Upper lobe of left lung (tissue), 6 donors: ENCODE measurements around the gene GRIN2A. TPM values are rescaled to one million over a fixed set of nuclear protein-coding genes. Genes with fewer than 3 reads are reported as not detected.

Source experiments
- ATAC-seq, 2 donors: fragments of 200-7000 bp; cut with Tn5 transposase; one replicate each; pipeline ENCODE4 v1.9.1; 2022; ENCODE audit warnings: mild to moderate bottlenecking in 2 of 2, moderate library complexity in 2 of 2; ENCODE audit not compliant: low FRiP score in 2 of 2
- DNase-seq, 2 donors: peaks; one replicate each; pipeline ENCODE4 v3.0.0-alpha.2; 2019 to 2020
- H3K27ac ChIP-seq, 4 donors: fragments of 200-600 bp; sonication (generic); one replicate each; pipeline ENCODE4 v1.5.1; 2016 to 2019
- H3K27me3 ChIP-seq, 4 donors: fragments of 200-600 bp; sonication (generic); one replicate each; pipeline ENCODE4 v1.5.1; 2017 to 2019
- H3K36me3 ChIP-seq, 4 donors: fragments of 200-600 bp; sonication (generic); one replicate each; pipeline ENCODE4 v1.5.1; 2016 to 2019
- H3K4me1 ChIP-seq, 4 donors: fragments of 200-600 bp; sonication (generic); one replicate each; pipeline ENCODE4 v1.5.1; 2018 to 2019
- H3K4me3 ChIP-seq, 4 donors: fragments of 200-600 bp; sonication (generic); one replicate each; pipeline ENCODE4 v1.5.1; 2017 to 2019; ENCODE audit warnings: mild to moderate bottlenecking in 2 of 4, moderate library complexity in 1 of 4
- H3K9me3 ChIP-seq, 4 donors: fragments of 200-600 bp; sonication (generic); one replicate each; pipeline ENCODE4 v1.5.1; 2018 to 2019
- EP300 ChIP-seq, 4 donors: sonication (generic); formaldehyde crosslinking; IDR thresholded peaks; one replicate each; pipeline ENCODE4 v1.5.1; 2017; ENCODE audit warnings: antibody characterized with exemption in 4 of 4, control low read depth in 2 of 4
- POLR2A ChIP-seq, 4 donors: fragments of 450-650 bp; IDR thresholded peaks; one replicate each; pipeline ENCODE4 v1.5.1; 2016 to 2017; ENCODE audit warnings: antibody characterized with exemption in 4 of 4, mild to moderate bottlenecking in 2 of 4
- POLR2AphosphoS5 ChIP-seq, 2 donors: sonication (generic); formaldehyde crosslinking; IDR thresholded peaks; one replicate each; pipeline ENCODE4 v1.5.1; 2017; ENCODE audit warnings: antibody characterized with exemption in 2 of 2
- WGBS, 2 donors: methylation state at CpG; one replicate each; pipeline ENCODE4 v1.1.5; 2017 to 2018; 5-methylcytosine and 5-hydroxymethylcytosine counted together
- total RNA-seq, 6 donors: library from RNA; depleted of rRNA in 4 of 6; stranded (reverse); fragments of >200 nt in 4 of 6; gene quantifications; one replicate each; pipeline versions ENCODE4 v1.1.0 to v1.2.1, GENCODE V29; 2016 to 2021
- TF ChIP-seq, protein P1 (sequence below), 6 experiments: fragments of 450-650 bp in 4 of 6; fragments of 200-600 bp in 2 of 6; sonication (generic) in 2 of 6; IDR thresholded peaks; one replicate each; pipeline ENCODE4 v1.5.1; 2016 to 2019; ENCODE audit warnings: antibody characterized with exemption in 6 of 6
- donor health status: DM: no; HTN: no; CAD: no; lungs with moderate emphysema.
- donor health status: DM: no; HTN: yes; CAD: no; lungs with severe emphysema.

GRIN2A gene
- total RNA-seq, 6 donors from 2014 or later = 0.11 to 0.57 (median 0.30) TPM; not detected in 3

DNA sequence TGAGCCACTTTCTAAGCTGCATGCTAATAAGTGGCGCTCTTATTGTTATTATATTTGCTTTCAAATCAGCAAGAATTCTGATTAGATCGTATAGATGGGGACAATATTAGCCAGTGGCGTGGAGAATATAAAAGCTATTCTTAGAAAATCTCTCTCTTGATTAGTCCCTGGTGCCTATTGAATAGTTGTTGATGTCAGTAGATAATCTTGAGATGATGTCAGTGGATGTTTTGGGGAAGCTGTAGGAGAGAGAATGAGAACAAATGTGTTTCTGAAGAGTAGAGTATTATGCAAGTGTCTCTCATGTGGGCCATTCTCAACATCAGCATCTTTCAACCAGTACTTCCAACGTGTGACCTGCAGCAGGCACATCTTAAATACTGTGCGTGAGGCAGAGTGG lies 445.7 kb downstream of the GRIN2A start:
- H3K4me3 ChIP-seq = no peak overlapping the region
- 87 to 90% methylated on average over 5 of the region's 5 CpGs for WGBS, 2 donors
- DNase-seq = no peak
- TF ChIP-seq, protein P1, sequence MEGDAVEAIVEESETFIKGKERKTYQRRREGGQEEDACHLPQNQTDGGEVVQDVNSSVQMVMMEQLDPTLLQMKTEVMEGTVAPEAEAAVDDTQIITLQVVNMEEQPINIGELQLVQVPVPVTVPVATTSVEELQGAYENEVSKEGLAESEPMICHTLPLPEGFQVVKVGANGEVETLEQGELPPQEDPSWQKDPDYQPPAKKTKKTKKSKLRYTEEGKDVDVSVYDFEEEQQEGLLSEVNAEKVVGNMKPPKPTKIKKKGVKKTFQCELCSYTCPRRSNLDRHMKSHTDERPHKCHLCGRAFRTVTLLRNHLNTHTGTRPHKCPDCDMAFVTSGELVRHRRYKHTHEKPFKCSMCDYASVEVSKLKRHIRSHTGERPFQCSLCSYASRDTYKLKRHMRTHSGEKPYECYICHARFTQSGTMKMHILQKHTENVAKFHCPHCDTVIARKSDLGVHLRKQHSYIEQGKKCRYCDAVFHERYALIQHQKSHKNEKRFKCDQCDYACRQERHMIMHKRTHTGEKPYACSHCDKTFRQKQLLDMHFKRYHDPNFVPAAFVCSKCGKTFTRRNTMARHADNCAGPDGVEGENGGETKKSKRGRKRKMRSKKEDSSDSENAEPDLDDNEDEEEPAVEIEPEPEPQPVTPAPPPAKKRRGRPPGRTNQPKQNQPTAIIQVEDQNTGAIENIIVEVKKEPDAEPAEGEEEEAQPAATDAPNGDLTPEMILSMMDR (IDR thresholded peaks at IDR 0.05) = no peak
- TF ChIP-seq POLR2A (IDR thresholded peaks at IDR 0.05) = no peak
- H3K27ac ChIP-seq = no peak overlapping the region
- peak in 1 of 2 donors; percentile 23 for ATAC-seq
- H3K36me3 ChIP-seq = no peaks in the 10 kb centered on the region
- no peaks in the 10 kb centered on the region for H3K4me1 ChIP-seq
- no peaks in the 10 kb centered on the region for H3K27me3 ChIP-seq
- H3K9me3 ChIP-seq = no peaks in the 10 kb centered on the region

DNA sequence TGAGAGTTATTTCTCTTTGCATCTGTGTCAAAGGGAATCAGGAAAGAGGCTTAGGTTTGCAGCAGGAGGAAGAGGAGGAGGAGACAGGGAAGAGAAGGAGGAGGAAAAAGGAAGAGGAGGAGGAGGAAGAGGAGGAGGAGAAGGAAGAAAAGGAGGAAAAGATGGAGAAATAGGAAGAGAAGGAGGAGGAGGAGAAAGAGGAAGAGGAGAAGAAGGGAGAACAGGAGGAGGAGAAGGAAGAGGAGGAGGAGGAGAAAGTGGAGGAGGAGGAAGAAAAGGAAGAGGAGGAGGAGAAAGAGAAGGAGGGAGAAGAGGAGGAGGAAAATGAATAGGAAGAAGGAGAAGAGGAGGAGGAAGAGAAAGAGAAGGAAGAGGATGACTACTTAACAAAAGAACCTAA lies 459.1 kb downstream of the GRIN2A start:
- H3K27ac ChIP-seq = no peak overlapping the region
- no peaks in the 10 kb centered on the region for H3K27me3 ChIP-seq
- no peaks in the 10 kb centered on the region for H3K36me3 ChIP-seq
- H3K9me3 ChIP-seq = no peaks in the 10 kb centered on the region
- no peak overlapping the region for H3K4me3 ChIP-seq
- no peak for DNase-seq
- no peak for TF ChIP-seq POLR2A (IDR thresholded peaks at IDR 0.05)
- no peak for TF ChIP-seq POLR2AphosphoS5 (IDR thresholded peaks at IDR 0.05)
- no peak for TF ChIP-seq EP300 (IDR thresholded peaks at IDR 0.05)
- TF ChIP-seq, protein P1 (IDR thresholded peaks at IDR 0.05) = no peak
- no peak for ATAC-seq
- no peaks in the 10 kb centered on the region for H3K4me1 ChIP-seq

DNA sequence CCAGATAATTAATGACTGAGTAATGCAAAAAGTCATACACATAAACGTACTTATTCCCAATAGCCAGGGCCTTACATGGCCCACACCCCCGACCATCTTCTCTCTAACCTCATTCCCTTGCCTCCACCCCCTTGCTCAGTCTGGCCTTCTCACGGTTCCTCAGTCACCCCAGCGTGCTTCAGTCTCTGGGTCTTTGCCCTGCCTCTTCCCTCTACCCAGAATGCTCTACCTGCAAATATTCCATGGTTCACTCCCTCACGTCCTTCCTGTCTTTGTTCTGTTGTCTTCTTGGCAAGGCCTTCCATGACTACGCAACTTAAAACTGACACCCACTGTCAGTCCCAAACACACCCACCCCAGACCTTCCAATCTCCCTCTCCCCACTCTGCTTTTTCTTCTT lies 468.3 kb downstream of the GRIN2A start:
- Histone ChIP-seq H3K36me3 (no peaks in the 10 kb centered on the region), H3K4me3 (no peak overlapping the region), H3K27me3 (no peaks in the 10 kb centered on the region), H3K9me3 (no peaks in the 10 kb centered on the region), H3K27ac (no peak overlapping the region), H3K4me1 (no peaks in the 10 kb centered on the region)
- ATAC-seq (peak in 1 of 2 donors; percentile 23), DNase-seq (no peak)
- TF ChIP-seq POLR2A (IDR thresholded peaks at IDR 0.05) = no peak
- TF ChIP-seq POLR2AphosphoS5 (IDR thresholded peaks at IDR 0.05) = no peak
- TF ChIP-seq EP300 (IDR thresholded peaks at IDR 0.05) = no peak
- TF ChIP-seq, protein P1 (IDR thresholded peaks at IDR 0.05) = no peak
- 64 to 73% methylated on average over 6 of the region's 6 CpGs for WGBS, 2 donors

DNA sequence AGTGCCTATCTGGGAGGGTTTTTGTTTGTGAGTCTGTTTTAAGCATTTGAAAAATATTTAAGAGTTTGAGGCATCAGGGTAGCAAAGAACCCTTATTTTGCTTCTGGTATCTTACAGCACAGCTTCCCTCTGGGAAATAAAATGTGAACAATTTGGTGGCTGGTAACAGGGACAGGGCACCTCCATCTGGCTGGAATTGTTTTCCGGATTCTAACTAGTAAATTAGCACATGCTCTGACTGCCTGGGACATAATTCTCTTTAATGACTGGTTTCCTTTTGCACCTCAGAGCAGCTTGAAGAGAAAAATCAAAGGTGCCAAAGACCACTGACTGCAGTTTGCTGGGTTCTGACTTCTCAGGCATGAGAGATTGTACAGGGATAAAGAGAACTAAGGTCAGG lies 469.1 kb downstream of the GRIN2A start:
- ATAC-seq (no peak), DNase-seq (no peak)
- no peak for TF ChIP-seq EP300 (IDR thresholded peaks at IDR 0.05)
- H3K27me3 ChIP-seq = no peaks in the 10 kb centered on the region
- H3K9me3 ChIP-seq = no peaks in the 10 kb centered on the region
- no peak overlapping the region for H3K4me3 ChIP-seq
- H3K4me1 ChIP-seq = no peaks in the 10 kb centered on the region
- WGBS, 2 donors = 55 to 59% methylated on average over 1 of the region's 1 CpG
- H3K36me3 ChIP-seq = no peaks in the 10 kb centered on the region
- H3K27ac ChIP-seq = no peak overlapping the region

DNA sequence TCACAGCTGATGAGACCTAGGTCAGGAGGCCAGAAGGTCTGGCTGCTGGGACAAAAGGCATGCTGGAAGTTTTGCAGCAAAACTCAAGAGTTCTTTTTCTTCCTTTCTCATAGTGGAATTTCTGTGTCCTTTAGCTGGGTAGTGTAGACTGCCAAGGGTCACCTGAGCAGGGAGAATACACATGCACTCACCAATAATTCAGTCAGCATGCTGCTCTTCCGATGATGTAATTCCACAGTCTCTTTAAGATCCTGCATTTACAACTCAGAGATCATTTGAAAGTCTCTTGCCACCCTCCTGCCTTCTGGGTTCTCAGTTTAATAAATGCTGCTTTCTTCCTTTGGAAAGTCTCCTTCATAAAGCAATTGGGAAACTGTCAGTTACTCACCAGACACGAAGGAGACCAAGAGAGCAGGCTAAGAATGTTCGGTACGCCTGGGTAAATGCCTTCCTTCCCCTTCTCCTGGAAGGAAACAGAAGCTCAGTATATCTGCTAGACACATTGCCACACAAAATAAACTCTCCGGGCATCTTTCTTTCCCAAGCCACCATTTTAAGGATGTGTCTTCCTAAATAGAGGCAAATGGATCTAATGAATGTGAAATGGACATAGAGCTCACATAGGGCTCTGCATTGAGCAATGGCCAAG lies 473.1 kb downstream of the GRIN2A start:
- Histone ChIP-seq H3K4me3 (no peak overlapping the region), H3K27ac (no peak overlapping the region), H3K4me1 (no peaks in the 10 kb centered on the region), H3K27me3 (no peaks in the 10 kb centered on the region), H3K9me3 (no peaks in the 10 kb centered on the region), H3K36me3 (no peaks in the 10 kb centered on the region)
- DNase-seq (no peak), ATAC-seq (no peak)
- TF ChIP-seq EP300 (IDR thresholded peaks at IDR 0.05) (no peak), POLR2A (IDR thresholded peaks at IDR 0.05) (no peak), POLR2AphosphoS5 (IDR thresholded peaks at IDR 0.05) (no peak)
- TF ChIP-seq, protein P1 (IDR thresholded peaks at IDR 0.05) = no peak
- 44 to 52% methylated on average over 5 of the region's 5 CpGs for WGBS, 2 donors
